IPS DF 4.7 (cell line): ENCODE measurements around the gene CCDC33.

ENCODE experiments used
- DNase-seq: peaks from one replicate; pipeline ENCODE4 v3.0.0-alpha.2; 2013; ENCODE audit warnings: low spot score; ENCODE audit errors: extremely low read depth

CCDC33 gene

DNA sequence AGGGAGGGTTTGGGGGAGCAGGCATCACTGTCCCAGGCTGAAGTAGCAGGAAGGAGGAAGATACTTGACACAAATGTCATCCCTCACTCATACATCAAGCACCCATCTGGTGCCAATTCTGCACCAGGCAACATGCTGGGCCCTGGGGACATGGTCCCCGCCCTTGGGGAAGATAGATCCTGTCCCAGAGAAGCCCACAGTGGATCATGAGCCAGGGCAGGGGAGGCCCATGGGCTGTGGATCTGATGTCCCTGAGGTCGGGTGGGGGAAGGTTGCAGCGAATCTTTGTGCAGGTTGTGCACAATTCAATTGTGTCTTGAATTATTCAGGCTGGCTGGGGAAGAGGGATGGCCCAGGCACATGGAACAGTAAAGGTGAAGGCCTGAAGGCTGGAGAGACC lies 6.4 kb upstream of the CCDC33 start:
- no peak for DNase-seq

DNA sequence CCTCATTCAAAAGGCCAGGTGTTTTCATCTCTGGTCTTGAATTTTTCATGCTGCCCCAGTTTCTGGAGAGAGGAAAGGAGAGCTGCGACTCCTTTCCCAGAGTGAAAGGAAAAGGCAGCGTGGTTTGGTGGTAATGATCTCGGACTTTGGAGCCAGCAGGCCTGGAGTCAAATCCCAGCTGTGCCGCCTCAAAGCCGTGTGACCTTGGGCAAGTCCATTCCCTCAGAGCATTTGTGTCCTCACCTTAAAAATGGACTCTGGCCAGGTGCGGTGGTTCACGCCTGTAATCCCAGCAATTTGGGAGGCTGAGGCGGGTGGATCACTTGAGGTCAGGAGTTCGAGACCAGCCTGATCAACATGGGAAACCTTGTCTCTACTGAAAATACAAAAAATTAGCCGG lies 4.7 kb upstream of the CCDC33 start:
- no peak for DNase-seq

DNA sequence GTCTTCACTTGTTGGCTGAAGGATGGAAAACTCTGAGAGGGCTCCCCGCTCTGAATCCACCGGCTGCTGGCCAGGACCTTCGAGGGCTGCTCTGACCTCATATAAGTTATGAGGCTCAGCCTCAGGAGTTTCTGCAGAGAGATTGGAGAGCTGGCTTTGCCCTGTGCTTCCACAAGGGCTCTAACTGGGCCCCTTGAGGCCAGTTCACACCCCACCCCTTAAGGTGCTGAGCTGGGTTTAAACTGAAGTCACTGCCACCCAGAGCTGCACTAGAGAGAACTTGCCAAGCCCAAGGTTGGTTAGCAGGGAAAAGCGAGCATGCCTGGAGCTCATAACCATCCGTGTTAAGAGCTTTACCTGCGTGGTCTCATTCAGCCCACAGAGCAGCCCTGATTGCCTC lies 2.8 kb upstream of the CCDC33 start:
- DNase-seq: no peak

DNA sequence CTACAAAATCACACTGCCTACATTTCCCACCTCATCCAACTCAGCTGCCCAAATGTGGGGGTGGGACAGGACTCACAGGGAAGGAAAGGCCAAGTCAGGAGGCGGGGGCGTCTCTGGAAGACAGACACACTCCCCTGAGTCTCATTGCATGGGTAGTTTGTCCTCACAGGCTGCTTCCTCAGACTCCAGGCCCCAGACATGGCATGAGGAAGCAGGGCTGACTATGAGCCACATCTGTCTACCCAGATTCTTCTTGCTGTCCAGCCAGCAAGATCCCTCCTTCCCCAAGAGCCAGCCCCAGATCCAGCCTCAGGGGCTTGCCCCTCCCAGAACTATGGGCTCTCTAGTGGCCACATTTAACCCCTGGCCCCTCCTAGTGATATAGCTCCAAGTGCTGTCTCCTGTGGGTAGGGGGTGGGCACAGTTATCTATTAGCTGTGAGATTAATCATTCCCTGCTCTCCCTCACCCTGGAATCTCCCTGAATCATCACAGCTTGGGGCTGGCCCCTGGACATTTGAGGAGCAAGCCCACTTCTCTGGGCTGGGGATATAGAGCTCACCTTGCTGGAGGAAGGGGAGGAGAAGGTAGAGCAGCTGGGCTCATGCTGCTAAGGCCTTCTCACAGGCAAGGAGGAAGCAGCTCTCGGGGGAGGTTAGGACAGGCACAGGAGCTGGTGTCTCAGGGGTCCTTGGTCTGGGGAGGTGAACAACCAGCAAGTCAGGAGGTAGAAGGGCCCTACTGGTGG lies 2.1 kb upstream of the CCDC33 start:
- no peak for DNase-seq

DNA sequence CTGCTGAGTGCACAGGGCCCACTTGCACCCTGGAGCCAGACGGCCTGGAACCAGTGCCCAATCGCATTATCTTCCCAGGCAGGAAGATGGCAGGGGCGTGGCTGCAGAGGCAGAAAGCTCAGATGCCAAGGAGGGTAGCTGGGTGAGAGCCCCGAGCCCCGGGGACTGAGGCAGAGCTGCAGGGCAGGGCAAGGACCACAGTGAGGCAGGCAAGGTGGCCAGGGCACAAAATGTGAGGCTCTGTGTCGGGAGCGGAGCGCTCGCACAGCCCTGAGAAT lies 1.6 kb upstream of the CCDC33 start:
- no peak for DNase-seq

DNA sequence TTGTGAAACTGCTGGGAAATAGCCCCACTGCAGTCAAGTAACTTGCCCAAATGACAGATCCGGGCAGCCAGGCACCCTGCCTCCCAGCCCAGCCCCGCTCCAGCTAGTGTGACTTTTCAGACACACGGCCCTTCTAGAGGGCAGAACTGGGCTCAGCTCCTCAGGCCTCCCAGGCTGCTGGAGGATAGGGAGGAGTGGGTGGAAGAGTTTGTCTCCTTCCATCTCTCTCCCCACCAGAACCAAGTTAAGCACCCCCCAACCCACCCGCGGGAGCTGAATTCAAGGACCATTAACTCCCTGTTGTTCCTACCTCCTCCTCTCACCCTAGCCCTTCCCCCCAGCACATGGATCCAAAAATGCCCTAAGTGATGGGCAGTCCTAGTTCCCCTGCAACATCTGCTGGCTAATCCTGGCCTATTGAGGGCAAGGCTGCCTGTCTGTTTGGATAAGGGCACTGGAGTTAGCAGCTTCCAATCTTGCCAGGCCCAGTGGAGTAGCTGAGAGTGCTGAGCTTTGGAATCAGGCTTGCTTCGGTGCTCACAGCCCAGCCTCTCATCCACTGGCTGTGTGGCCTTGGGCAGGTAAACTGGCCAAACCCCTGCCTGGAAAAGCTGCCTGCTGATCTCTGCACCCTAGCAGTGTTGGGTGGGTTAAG lies 3.1 kb downstream of the CCDC33 start:
- DNase-seq: no peak

DNA sequence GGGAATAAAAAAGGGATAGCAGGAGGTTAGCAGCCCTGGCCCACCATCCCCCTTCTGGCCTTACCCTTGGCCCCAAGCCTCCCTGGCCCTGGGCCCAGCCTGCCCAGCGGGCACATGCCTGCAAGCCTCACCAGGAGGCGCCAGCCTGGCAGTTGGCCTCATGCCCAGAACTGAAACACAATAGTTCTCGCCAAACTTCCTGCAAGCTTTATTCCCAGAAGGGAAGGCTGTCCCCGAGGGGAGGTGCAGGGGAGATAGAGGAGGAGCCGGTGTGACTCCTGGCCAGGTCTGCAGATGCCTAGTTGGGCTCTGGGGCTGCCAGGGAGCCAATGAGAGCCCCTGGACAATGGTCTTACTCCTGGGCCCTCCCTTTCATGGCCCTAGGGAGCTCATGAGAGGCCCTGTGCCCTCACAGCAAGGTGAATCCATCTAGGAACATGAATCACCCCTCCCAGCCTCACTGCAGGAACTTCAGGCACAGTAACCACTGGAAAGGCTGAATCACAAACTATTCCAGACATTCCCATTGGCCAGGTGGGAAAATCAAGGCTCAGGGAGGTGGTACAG lies 4.0 kb downstream of the CCDC33 start:
- DNase-seq: no peak

DNA sequence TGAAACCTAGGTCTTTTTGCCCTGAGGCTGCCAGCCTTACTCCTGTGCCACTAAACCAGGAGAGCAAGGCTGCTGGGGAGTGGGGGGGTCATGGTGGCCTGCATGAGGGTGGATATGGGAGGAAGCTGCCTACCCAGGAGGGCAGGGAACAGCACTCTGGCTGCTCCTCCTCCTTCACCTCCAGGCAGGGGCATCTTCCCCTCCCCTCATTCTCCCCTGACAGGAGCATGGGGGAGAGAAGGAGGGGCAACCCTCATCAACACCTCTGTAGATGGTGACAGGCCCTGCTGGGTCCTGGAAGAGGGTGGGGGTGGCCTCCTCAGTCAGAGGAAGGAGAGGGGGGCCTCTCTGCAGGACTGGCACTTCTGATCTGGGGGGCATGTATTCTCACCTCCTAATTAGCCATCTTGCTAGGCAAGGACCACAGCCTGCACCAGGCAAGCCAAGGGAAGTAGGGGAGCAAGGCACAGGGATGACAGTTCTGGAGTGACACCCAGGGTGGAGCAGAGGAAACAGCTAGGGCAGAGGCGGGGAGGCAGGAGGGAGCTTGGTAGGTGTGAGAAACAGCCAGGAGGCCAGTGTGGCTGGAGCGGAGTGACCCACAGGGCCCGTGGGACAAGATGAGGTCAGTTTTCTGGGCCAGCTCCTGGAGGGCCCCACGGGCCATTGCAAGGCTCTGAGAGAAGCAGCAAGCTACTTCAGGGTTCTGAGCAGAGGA lies 4.9 kb downstream of the CCDC33 start:
- no peak for DNase-seq

DNA sequence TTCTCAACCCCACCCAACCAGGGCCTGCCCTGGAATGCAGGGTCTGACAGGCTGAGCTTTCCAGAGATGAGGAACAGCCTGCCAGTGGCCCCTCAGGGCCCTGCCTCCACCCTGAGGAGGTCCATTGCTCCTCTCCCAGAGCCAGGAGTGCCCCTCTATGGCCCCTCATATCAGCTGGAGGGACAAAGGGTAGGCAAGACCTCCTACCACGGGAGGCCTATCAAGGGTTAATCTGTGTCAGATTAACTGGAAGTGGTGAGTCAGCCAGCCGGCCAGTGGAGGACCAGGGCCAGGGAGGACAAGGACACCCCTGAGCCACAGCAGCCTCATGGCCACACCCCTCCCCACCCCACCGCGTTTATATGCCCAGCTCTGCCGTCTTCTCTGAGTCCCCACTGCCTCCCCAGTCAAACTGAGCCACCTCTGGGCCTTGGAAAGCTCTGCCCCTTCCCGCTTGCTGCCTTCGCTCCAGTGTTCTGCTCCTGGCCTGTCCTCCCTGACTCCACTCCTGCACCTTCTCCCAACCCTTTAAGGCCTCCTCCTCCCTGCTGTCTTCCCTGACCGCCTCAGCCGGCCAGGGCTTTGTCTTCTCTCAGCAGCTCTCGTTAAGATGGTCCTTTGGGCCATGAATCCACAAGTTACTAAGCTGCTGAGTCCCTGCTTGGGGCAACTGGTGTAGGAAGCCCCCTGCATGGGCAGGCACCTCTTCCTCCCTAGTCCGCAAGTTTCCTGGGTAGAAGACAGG lies 6.5 kb downstream of the CCDC33 start:
- no peak for DNase-seq

DNA sequence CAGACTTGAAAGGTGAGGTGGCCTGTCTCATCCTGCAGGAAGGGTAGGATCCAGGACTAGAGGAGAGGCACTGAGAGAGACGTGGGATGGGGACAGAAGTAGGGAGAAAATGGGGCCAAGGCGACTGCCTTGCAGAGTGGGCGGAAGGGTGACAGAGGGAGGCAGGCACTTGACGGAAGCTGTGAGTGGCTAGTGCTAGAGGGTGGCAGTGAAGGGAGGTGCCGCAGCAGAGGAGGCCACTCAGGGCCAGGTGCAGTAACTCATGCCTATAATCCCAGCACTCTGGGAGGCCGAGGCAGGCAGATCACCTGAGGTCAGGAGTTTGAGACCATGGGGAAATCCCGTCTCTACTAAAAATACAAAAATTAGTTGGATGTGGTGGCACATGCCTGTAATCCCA lies 7.3 kb downstream of the CCDC33 start:
- DNase-seq: no peak

DNA sequence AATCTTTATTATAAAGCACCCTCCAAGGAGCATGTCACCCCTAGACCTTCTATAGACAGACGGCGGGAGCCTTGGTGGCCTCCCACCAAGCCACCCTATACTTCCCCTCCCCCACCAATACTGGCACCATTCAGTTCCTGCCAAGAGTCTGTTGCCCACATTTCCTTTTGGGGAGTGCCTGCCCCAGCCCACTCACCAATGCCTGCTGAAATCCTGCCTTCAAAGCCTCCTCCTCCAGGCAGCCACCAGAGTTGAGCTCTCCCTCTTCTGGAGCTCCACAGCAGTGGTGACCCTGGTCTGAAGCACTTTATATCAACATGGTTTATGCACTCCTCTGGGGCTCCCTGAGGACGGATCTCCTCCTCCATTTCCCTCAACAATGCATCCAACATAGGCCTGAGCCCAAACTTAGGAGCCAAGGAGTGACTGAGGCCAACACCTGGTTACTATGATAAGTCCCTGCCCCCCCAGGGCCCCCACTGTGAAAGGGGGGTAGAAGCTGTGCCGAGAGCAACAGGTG lies 8.8 kb downstream of the CCDC33 start:
- DNase-seq: no peak

DNA sequence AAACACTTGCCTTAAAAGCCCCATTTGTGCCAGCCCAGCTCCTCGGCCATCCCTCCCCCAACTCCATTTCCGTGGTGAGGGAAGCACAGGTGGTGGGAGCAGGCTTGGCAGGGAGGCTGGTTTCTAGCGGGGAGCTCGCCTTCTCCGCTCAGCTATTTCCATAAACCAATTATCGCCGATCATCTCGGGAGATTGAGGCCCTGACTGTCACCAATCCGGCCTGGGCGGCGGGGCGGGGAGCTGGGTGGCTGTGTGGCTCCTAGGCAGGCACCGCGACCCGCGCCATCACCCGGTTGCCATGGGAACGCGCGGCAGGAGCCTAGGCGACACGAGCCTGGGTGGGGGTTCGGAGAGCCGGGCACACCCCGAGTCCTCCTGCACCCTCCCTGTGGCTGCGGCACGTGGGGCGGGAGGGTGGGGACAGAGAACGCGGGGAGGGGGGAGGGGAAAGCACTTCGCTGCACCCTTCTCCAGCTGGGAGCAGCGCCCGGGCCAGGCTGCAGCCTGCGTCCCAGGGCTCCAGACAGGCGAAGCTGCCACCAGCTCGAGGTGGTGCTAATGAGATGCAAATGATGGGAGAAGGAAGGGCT lies 9.3 kb downstream of the CCDC33 start:
- DNase-seq: no peak

DNA sequence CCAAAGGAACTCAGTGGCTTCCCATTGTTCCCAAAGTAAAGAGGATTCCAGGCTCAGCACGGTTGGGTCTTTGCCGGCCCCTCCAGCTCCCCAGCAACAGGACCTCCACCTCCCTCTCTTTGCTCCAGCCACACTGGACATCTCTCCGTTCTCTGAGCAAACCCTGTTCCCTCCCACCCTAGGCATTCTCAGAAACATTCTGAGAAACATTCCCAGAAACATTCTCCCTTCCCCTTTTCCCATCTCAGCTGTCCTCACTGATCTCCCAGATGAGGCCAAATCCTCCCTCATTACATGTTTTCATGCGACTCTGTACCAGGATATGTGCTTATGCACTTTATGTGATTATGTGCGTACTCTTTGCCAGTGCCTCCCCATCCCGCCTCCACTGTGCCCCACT lies 14.1 kb downstream of the CCDC33 start:
- DNase-seq: no peak

DNA sequence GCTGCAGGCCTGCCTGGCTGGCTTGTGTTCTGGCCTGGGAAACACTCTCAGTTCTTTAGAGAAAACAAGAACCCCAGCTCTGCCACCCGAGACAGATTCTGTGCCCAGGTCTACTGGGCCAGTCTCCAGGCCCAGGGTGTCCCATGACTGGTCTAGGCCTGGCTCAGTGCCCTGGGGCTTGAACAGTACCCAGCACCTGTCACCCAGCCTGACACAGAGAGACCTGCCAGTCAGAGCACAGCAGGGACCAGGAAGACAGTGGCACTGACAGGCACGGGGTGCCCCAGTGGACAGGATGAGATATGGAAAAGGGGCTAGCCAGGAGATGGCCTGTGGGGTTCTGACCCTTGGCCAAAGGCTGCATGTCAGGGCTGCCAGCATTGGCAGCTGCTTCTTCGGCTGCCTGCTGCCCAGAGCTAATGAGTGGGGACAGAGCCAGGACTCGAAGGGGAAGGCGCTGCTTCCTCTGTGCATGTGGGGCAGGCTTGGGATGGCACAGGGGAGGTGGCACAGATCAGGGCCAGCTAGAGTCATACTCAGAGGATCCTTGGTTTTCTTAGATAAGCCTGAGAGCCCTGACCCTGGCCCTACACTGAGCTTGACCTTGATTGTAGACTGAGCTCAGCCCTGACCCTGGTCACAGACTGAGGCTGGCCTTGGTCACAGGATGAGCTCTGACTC lies 15.1 kb downstream of the CCDC33 start:
- DNase-seq: no peak

DNA sequence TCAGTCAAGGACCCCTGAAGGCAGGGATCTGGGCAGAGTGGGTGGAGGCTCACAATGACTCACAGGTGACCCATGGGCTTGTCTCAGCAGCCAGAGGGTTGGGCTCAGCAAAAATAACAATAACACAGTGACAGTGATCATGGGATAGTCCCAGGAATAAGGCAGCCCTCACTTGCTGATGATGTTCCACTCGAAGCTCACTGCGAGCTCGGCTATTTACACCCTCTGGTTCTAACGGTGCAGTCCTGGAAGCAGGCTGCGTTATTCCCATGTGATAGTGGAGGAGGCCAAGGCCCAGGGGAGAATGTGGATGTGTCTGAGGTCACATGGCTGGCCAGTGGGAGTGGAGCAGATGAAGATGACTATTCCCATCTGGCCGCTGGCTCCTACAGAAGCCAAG lies 16.2 kb downstream of the CCDC33 start:
- no peak for DNase-seq

DNA sequence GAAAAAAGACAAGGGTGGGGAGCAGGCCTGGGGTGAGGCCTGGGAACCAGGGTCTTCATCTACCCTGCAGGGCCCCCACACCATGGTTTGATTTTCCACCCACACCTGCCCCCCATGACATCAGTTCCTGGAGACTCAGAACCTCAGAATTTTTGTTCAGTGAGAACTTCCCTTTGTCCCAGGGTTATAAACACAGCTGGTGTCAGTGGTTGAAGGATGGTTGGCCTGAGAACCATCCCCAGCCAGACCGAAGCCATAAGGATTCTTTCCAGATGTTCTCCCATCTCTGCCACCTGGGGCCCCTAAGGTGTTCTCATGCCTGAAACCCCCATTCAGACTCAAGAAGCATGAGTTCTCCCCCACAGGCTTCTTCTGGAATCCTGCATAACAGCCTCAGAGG lies 16.6 kb downstream of the CCDC33 start:
- no peak for DNase-seq

DNA sequence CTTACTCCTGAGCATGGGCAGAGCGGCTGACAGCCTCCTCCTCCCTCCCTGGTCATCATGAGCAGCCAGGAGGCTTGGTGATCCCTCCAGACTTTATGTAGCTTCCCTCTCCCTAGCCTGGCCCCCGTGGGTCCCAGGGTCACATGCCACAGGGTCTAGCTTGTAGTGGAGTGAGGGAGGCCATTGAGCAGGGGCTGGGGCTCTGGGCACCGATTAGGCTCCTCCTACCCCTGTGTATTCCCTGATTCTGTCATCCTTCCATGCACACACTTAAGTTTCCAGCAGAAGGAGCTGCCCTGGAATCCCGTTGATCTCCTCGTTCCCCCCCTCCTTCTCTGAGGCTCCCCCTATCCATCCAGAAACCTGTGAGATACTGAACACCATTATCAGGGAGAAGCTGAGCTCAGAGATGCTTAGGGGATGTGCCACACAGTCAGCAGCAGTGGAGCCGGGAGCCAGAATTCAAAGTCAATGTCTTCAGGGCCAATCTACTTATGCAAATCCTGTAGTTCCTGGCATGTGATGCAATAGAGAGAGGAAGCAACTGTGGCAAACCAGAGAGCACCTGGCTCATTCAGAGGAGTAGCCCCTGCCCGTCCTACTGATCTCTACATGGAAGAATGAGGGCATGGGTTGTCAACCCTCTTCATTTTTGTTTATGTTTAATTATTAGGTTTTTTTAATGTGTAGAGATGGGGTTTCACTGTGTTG lies 17.2 kb downstream of the CCDC33 start:
- DNase-seq: no peak

DNA sequence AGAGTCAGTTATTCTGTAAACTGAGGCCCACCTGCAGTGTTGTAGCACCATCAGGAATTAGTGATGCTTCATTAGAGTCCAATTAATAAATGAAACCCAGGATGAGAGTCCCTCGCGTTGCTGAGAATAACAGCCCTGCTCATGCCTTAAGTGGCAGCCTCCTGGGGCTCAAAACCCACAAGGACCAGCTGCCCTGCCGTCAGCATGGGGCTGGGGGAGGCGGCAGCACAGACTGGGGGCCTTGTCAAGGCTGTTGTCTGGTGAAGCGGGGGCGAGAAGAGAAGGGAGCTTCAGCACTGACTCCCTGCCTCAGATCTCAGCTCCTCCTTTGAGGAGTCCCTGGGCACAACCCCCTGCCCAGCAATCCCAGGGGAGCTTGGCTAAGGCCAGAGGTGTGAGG lies 21.0 kb downstream of the CCDC33 start:
- no peak for DNase-seq

DNA sequence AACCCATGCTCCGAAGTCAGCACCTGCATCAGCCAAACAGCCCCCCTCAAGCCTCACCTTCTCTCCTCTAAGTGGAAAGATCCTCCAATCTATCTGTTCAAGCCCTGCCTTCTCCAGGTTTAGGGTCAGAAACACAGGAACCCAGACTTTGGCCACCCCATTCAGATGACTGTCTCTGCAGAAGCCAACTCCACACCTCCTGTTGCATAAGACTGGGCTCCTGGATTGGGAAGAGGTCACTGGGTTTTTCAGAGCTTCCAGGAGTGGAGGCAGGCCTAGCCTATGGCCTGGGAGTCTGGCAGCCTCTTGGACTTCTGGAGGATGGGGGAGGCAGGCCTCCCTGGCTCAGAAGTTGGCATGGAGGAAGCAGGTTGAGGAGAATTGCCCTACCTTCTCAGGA lies 21.5 kb downstream of the CCDC33 start:
- no peak for DNase-seq
